HL-60 (cell line): Measurements from ENCODE around the gene RGS7.

Source experiments
- DNase-seq, 2 experiments: peaks; one replicate each; pipeline ENCODE4 v3.0.0-alpha.2; 2010 to 2020; ENCODE audit warnings: low read depth in 1 of 2, low spot score in 1 of 2
- H3K27ac ChIP-seq: fragments of 250-450 bp; sonication (Bioruptor Pico); replicated peaks from 2 replicates; pipeline ENCODE4 v1.5.1; 2020; ENCODE audit warnings: mild to moderate bottlenecking, moderate library complexity
- H3K27me3 ChIP-seq: fragments of 250-450 bp; sonication (Bioruptor Pico); 2 replicates; pipeline ENCODE4 v1.5.1; 2021; ENCODE audit warnings: mild to moderate bottlenecking, moderate library complexity; ENCODE audit not compliant: insufficient read depth, poor library complexity, severe bottlenecking
- H3K4me3 ChIP-seq: replicated peaks from 2 replicates; pipeline ENCODE4 v1.5.1; 2011; ENCODE audit warnings: mild to moderate bottlenecking, control low read depth, low read length; ENCODE audit not compliant: insufficient read depth
- GABPA ChIP-seq: IDR thresholded peaks from 2 replicates; pipeline ENCODE4 v1.6.1; 2012; ENCODE audit warnings: low read depth
- POLR2AphosphoS5 ChIP-seq: IDR thresholded peaks from 2 replicates; pipeline ENCODE4 v1.6.1; 2012; ENCODE audit warnings: low read depth
- REST ChIP-seq: IDR thresholded peaks from 2 replicates; pipeline ENCODE4 v1.6.1; 2012; ENCODE audit warnings: low read depth; ENCODE audit not compliant: insufficient replicate concordance
- SPI1 ChIP-seq: IDR thresholded peaks from 2 replicates; pipeline ENCODE4 v1.6.1; 2012; ENCODE audit warnings: low read depth, mild to moderate bottlenecking, borderline replicate concordance
- TF ChIP-seq, protein P1 (sequence below): IDR thresholded peaks from one replicate; pipeline ENCODE4 v1.5.1; 2011; ENCODE audit warnings: low read length, control low read depth, inconsistent platforms; ENCODE audit not compliant: insufficient read depth

Gene RGS7

DNA sequence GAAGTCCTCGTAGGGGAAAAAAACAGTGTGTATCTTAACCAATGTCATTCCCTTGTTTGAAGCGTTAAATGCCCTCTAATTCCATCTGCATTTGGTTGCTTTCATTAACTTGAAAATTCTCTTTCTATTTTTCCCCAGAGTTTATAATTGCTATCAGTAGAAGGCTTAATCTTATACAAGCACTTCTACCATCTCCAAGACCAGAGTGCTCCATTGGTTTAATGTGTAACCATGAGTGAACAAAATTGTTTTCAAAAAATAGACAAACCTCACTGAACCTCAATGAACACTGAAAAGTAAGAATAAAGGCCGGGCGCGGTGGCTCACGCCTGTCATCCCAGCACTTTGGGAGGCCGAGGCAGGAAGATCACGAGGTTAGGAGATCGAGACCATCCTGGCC lies 141.3 kb downstream of the RGS7 start:
- Histone ChIP-seq H3K27ac (no peak overlapping the region), H3K4me3 (no peak overlapping the region), H3K27me3 (no peaks in the 10 kb centered on the region)
- TF ChIP-seq SPI1 = no peak
- TF ChIP-seq POLR2AphosphoS5 = no peak
- no peak for TF ChIP-seq REST
- TF ChIP-seq GABPA = no peak
- TF ChIP-seq, protein P1, sequence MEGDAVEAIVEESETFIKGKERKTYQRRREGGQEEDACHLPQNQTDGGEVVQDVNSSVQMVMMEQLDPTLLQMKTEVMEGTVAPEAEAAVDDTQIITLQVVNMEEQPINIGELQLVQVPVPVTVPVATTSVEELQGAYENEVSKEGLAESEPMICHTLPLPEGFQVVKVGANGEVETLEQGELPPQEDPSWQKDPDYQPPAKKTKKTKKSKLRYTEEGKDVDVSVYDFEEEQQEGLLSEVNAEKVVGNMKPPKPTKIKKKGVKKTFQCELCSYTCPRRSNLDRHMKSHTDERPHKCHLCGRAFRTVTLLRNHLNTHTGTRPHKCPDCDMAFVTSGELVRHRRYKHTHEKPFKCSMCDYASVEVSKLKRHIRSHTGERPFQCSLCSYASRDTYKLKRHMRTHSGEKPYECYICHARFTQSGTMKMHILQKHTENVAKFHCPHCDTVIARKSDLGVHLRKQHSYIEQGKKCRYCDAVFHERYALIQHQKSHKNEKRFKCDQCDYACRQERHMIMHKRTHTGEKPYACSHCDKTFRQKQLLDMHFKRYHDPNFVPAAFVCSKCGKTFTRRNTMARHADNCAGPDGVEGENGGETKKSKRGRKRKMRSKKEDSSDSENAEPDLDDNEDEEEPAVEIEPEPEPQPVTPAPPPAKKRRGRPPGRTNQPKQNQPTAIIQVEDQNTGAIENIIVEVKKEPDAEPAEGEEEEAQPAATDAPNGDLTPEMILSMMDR = no peak
- DNase-seq = no peak

- DNase-seq = no peak
- Histone ChIP-seq H3K27me3 (no peaks in the 10 kb centered on the region), H3K27ac (no peak overlapping the region), H3K4me3 (no peak overlapping the region)
- TF ChIP-seq, protein P1 = no peak
- TF ChIP-seq POLR2AphosphoS5 = no peak
- no peak for TF ChIP-seq SPI1
- TF ChIP-seq GABPA = no peak
- no peak for TF ChIP-seq REST
These were observed 141.8 kb downstream of the RGS7 start for GRCh38 chr1:241215203-241215602.

GRCh38 chr1:241213139-241213538 lies 143.9 kb downstream of the RGS7 start:
- no peak overlapping the region for H3K4me3 ChIP-seq

More at GRCh38 chr1:241213139-241213538, 143.9 kb downstream of the RGS7 start:
- Histone ChIP-seq H3K27me3 (no peaks in the 10 kb centered on the region), H3K27ac (no peak overlapping the region)
- TF ChIP-seq GABPA (no peak), REST (no peak), SPI1 (no peak), POLR2AphosphoS5 (no peak)
- TF ChIP-seq, protein P1 = no peak
- no peak for DNase-seq
